T-helper 22 cell (primary cell): Measurements from ENCODE around the gene MTHFR.

Experiments
- DNase-seq: peaks from one replicate; pipeline ENCODE4 v3.0.0-alpha.2; 2020; ENCODE audit warnings: low read depth

MTHFR gene

GRCh38 chr1:11805422-11806306, at the start of gene MTHFR, which contains the start of gene CLCN6:
Gene MTHFR (minus strand): TSS chr1:11805964. CDS start chr1:11803116, 2,848 bp downstream.
Gene CLCN6 (plus strand): TSS chr1:11806191. CDS start chr1:11806263, 72 bp downstream.
- DNase-seq, result peak; percentile 99

GRCh38 chr1:11855430-11855829, 49.7 kb upstream of the MTHFR start:
- DNase-seq, result no peak

- no peak for DNase-seq
Measured at GRCh38 chr1:11854519-11854918, 48.8 kb upstream of the MTHFR start.

- DNase-seq, result no peak
Measured at GRCh38 chr1:11851180-11851579, 45.4 kb upstream of the MTHFR start.

- DNase-seq, result no peak
Measured at GRCh38 chr1:11850156-11850555, 44.4 kb upstream of the MTHFR start.

GRCh38 chr1:11848373-11848700, 42.6 kb upstream of the MTHFR start:
- DNase-seq, result no peak

GRCh38 chr1:11847667-11848372, 42.1 kb upstream of the MTHFR start, which contains the start of gene NPPA:
Gene NPPA (minus strand): TSS chr1:11847783. CDS start chr1:11847684, 99 bp downstream.
- no peak for DNase-seq

- DNase-seq, result no peak
Measured at GRCh38 chr1:11845641-11846335, 40.0 kb upstream of the MTHFR start.

- DNase-seq, result no peak
Measured at GRCh38 chr1:11842154-11843041, 36.6 kb upstream of the MTHFR start.

GRCh38 chr1:11841245-11842153, 35.7 kb upstream of the MTHFR start:
- DNase-seq, result no peak

- DNase-seq, result no peak
Measured at GRCh38 chr1:11839727-11840705, 34.3 kb upstream of the MTHFR start.

GRCh38 chr1:11838349-11839272, 32.8 kb upstream of the MTHFR start:
- peak; percentile 33 for DNase-seq

- no peak for DNase-seq
Measured at GRCh38 chr1:11837767-11838348, 32.1 kb upstream of the MTHFR start.

GRCh38 chr1:11836955-11837766, 31.4 kb upstream of the MTHFR start:
- no peak for DNase-seq

- DNase-seq, result no peak
Measured at GRCh38 chr1:11835441-11836225, 29.9 kb upstream of the MTHFR start.

- DNase-seq, result no peak
Measured at GRCh38 chr1:11833900-11834299, 28.1 kb upstream of the MTHFR start.
